PC-3 (cell line): ENCODE measurements around the gene FGF13. TPM values are rescaled to one million over a fixed set of nuclear protein-coding genes. Genes with fewer than 3 reads are reported as not detected.

ENCODE experiments used
- ATAC-seq: fragments of 200-7000 bp; cut with Tn5 transposase; 2 replicates; pipeline ENCODE4 v1.9.1; 2020; ENCODE audit warnings: mild to moderate bottlenecking, moderate library complexity
- BruUV-seq: library from RNA; stranded (reverse); fragments of 400-500 nt; replicated peaks from 2 replicates; lab custom pipeline; 2021; lab: Mats Ljungman, UMichigan
- CTCF ChIA-PET: fragments of 300-600 bp; sonication (Branson Sonifier 250); formaldehyde crosslinking; loops from one replicate; lab custom pipeline; 2022; ENCODE audit warnings: antibody characterized with exemption; lab: Charles Lee
- POLR2A ChIA-PET: fragments of 300-600 bp; sonication (Branson Sonifier 250); formaldehyde crosslinking; loops from one replicate; lab custom pipeline; 2022; ENCODE audit warnings: antibody characterized with exemption; ENCODE audit not compliant: unreplicated experiment; lab: Charles Lee
- DNase-seq: peaks from one replicate; pipeline ENCODE4 v3.0.0-alpha.2; 2015
- H2AFZ ChIP-seq: fragments of 300-600 bp; sonication (generic); 2 replicates; pipeline ENCODE4 v1.6.0; 2016; ENCODE audit warnings: antibody characterized with exemption, low read length
- H3F3A ChIP-seq: fragments of 300-600 bp; sonication (generic); one replicate; pipeline ENCODE4 v1.6.0; 2017; ENCODE audit warnings: antibody characterized with exemption, low read length, control low read depth, mild to moderate bottlenecking; ENCODE audit not compliant: unreplicated experiment
- H3K27ac ChIP-seq: fragments of 300-600 bp; sonication (generic); 2 replicates; pipeline ENCODE4 v1.5.1; 2016; ENCODE audit warnings: mild to moderate bottlenecking, low read length
- H3K27me3 ChIP-seq: fragments of 300-600 bp; sonication (generic); 2 replicates; pipeline ENCODE4 v1.6.1; 2016; ENCODE audit warnings: low read length, mixed read lengths
- H3K36me3 ChIP-seq: fragments of 300-600 bp; sonication (generic); 2 replicates; pipeline ENCODE4 v1.6.1; 2016; ENCODE audit warnings: low read depth, mixed run types, low read length, mixed read lengths
- H3K4me1 ChIP-seq: fragments of 300-600 bp; sonication (generic); 2 replicates; pipeline ENCODE4 v1.5.1; 2016; ENCODE audit warnings: low read length; ENCODE audit not compliant: insufficient read depth
- H3K4me2 ChIP-seq: fragments of 300-600 bp; sonication (generic); 2 replicates; pipeline ENCODE4 v1.6.0; 2016; ENCODE audit warnings: low read length
- H3K4me3 ChIP-seq: fragments of 300-600 bp; sonication (generic); 2 replicates; pipeline ENCODE4 v1.5.1; 2016; ENCODE audit warnings: mild to moderate bottlenecking, low read length, mixed read lengths
- H3K79me2 ChIP-seq: fragments of 300-600 bp; sonication (generic); 2 replicates; pipeline ENCODE4 v1.6.1; 2017; ENCODE audit warnings: low read length, mixed read lengths
- H3K9ac ChIP-seq: fragments of 300-600 bp; sonication (generic); 2 replicates; pipeline ENCODE4 v1.6.0; 2016; ENCODE audit warnings: mild to moderate bottlenecking, low read length
- H3K9me2 ChIP-seq: fragments of 300-600 bp; sonication (generic); replicated peaks from 2 replicates; pipeline ENCODE4 v1.6.1; 2016; ENCODE audit warnings: mixed run types, low read length, mixed read lengths
- H3K9me3 ChIP-seq: fragments of 300-600 bp; sonication (generic); 2 replicates; pipeline ENCODE4 v1.6.1; 2016; ENCODE audit warnings: low read length, mixed read lengths
- H4K20me1 ChIP-seq: fragments of 300-600 bp; sonication (generic); 2 replicates; pipeline ENCODE4 v1.6.1; 2016; ENCODE audit warnings: low read length, mixed read lengths
- CTCF ChIP-seq: fragments of 300-600 bp; sonication (generic); conservative IDR thresholded peaks from 2 replicates; pipeline ENCODE4 v1.5.1; 2017; ENCODE audit warnings: antibody characterized with exemption, low read depth, mild to moderate bottlenecking, low read length
- EZH2 ChIP-seq: fragments of 300-600 bp; sonication (generic); IDR thresholded peaks from one replicate; pipeline ENCODE4 v1.6.1; 2017; ENCODE audit warnings: antibody characterized with exemption, mild to moderate bottlenecking, low read length; ENCODE audit not compliant: unreplicated experiment
- EZH2phosphoT487 ChIP-seq: fragments of 300-600 bp; sonication (generic); IDR thresholded peaks from 2 replicates; pipeline ENCODE4 v1.6.1; 2018; ENCODE audit warnings: mild to moderate bottlenecking, antibody characterized with exemption, low read length, borderline replicate concordance
- intact Hi-C: fragments of 100-400 bp; cut with micrococcal nuclease; formaldehyde crosslinking; loops from 2 replicates; pipeline ENCODE4 v1.9.0; 2023
- total RNA-seq: library from RNA; depleted of rRNA; stranded (reverse); fragments of >200 nt; gene quantifications from 2 replicates; pipeline ENCODE4 v1.2.3, GENCODE V29; 2014

FGF13 gene
- total RNA-seq, 1 experiment from 2014 or later: 0.47 TPM

DNA sequence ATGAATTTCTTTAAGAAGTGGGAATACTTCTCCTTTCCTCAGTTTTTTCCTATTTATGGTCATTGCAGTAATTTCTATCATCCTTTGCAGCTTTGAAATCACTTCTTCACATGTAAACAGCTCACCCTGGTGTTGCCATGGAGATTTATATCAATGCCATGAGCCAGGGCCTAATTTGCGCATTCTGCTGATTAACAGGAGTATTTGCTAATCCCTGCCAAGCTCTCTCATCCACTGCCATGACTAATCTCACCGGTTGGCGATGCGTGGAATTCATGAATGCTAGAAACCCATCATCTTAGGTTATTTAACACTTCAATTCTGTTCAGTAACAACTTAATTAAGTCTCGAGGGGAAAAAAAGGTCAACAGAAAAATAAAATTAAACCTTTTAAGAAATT, 11.8 kb upstream of the FGF13 start:
- Histone ChIP-seq H3K27ac (no peak overlapping the region), H3K4me1 (no peaks in the 10 kb centered on the region), H3K36me3 (no peaks in the 10 kb centered on the region), H3K9me3 (no peaks in the 10 kb centered on the region), H4K20me1 (no peaks in the 10 kb centered on the region), H2AFZ (no peak overlapping the region), H3K27me3 (peaks cover 31% of the 10 kb centered on the region; the same call in 1 of the 2 replicates), H3F3A (no peaks in the 10 kb centered on the region), H3K9ac (no peak overlapping the region), H3K9me2 (no peaks in the 10 kb centered on the region), H3K4me3 (no peak overlapping the region), H3K4me2 (no peak overlapping the region), H3K79me2 (no peaks in the 10 kb centered on the region)
- intact Hi-C loops: no loop called here
- no peak for ATAC-seq
- no peak for DNase-seq
- no TSS peak for BruUV-seq
- ChIA-PET POLR2A (no interaction called here), CTCF (no interaction called here)
- TF ChIP-seq CTCF (no peak), EZH2 (no peak), EZH2phosphoT487 (no peak)

- Histone ChIP-seq H3K36me3 (no peaks in the 10 kb centered on the region), H3K4me1 (no peaks in the 10 kb centered on the region), H3K27me3 (peaks cover 21% of the 10 kb centered on the region; the same call in 1 of the 2 replicates), H3K4me2 (no peak overlapping the region), H3K79me2 (no peaks in the 10 kb centered on the region), H3K4me3 (no peak overlapping the region), H4K20me1 (no peaks in the 10 kb centered on the region), H3K9me2 (no peaks in the 10 kb centered on the region), H3K9me3 (no peaks in the 10 kb centered on the region), H3K27ac (no peak overlapping the region), H3F3A (no peaks in the 10 kb centered on the region), H2AFZ (no peak overlapping the region), H3K9ac (no peak overlapping the region)
- no peak for DNase-seq
- no peak for ATAC-seq
- no TSS peak for BruUV-seq
- no peak for TF ChIP-seq EZH2phosphoT487
- no peak for TF ChIP-seq CTCF
- TF ChIP-seq EZH2: no peak
- intact Hi-C loops: no loop called here
- POLR2A ChIA-PET: no interaction called here
- CTCF ChIA-PET: no interaction called here
Measured at GRCh38 chrX:138719396-138719795, 7.9 kb upstream of the FGF13 start.

DNA sequence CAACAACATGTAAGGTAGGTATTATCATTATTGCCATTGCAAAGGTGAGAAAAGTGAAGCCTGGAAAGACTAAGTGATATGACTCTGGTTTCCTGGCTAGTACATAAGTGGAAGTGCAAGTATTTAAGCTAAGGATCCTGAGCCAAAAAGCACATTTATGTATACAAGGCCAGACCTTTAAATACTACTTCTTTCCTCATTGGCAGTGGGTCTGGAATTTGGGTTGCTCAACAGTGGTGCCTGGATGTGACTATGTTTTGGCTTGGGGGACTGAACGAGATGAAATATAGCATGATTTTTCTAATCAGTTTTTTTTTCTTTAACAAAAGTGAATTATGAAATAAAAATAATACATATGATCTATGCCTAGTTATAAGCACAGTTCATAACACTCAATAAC, 7.4 kb upstream of the FGF13 start:
- intact Hi-C loops: no loop called here
- no peak for ATAC-seq
- Histone ChIP-seq H3K27ac (no peak overlapping the region), H3K4me2 (no peak overlapping the region), H3K4me1 (no peaks in the 10 kb centered on the region), H3K4me3 (no peak overlapping the region), H3K9me2 (no peaks in the 10 kb centered on the region), H2AFZ (no peak overlapping the region), H3K36me3 (no peaks in the 10 kb centered on the region), H3K9ac (no peak overlapping the region), H3K79me2 (no peaks in the 10 kb centered on the region), H4K20me1 (no peaks in the 10 kb centered on the region), H3K9me3 (no peaks in the 10 kb centered on the region), H3F3A (no peaks in the 10 kb centered on the region), H3K27me3 (peaks cover 16% of the 10 kb centered on the region)
- no peak for DNase-seq
- no TSS peak for BruUV-seq
- TF ChIP-seq EZH2phosphoT487 (no peak), CTCF (no peak)
- ChIA-PET POLR2A (no interaction called here), CTCF (no interaction called here)
